ENCODE results near the gene KCNG4. TPM values are rescaled to one million over a fixed set of nuclear protein-coding genes. Genes with fewer than 3 reads are reported as not detected.
"Not testable (repeated sequence)": the region's sequence is repeated elsewhere in the genome, so short reads cannot be mapped to it uniquely, and the experiment has no call there.

Gene KCNG4
- total RNA-seq, 4 donors from 2014 or later, result not detected

GRCh38 chr16:84207251-84207650, 32.6 kb downstream of the KCNG4 start:
- H3K36me3 ChIP-seq, result no peaks in the 10 kb centered on the region
- H3K4me1 ChIP-seq, result no peaks in the 10 kb centered on the region
- TF ChIP-seq CTCF (IDR thresholded peaks at IDR 0.05) (no peak), POLR2A (IDR thresholded peaks at IDR 0.05) (no peak)
- H3K27ac ChIP-seq, result no peak overlapping the region
- no peak overlapping the region for H3K4me3 ChIP-seq
- no peaks in the 10 kb centered on the region for H3K27me3 ChIP-seq
- no peak for DNase-seq
- intact Hi-C loops (cut with DNase I; ENCODE audit: low total_unique reads), result no loop called here
- H3K9me3 ChIP-seq, result no peaks in the 10 kb centered on the region

GRCh38 chr16:84205976-84206691, 33.7 kb downstream of the KCNG4 start:
- Histone ChIP-seq H3K36me3 (no peaks in the 10 kb centered on the region), H3K4me3 (no peak overlapping the region), H3K9me3 (no peaks in the 10 kb centered on the region), H3K4me1 (no peaks in the 10 kb centered on the region), H3K27ac (no peak overlapping the region), H3K27me3 (no peaks in the 10 kb centered on the region)
- intact Hi-C loops (cut with DNase I; ENCODE audit: low total_unique reads), result no loop called here
- no peak for DNase-seq
- no peak for TF ChIP-seq POLR2A (IDR thresholded peaks at IDR 0.05)
- no peak for TF ChIP-seq CTCF (IDR thresholded peaks at IDR 0.05)

GRCh38 chr16:84205123-84205522, 34.7 kb downstream of the KCNG4 start:
- H3K27me3 ChIP-seq; H3K9me3 ChIP-seq; H3K4me3 ChIP-seq; H3K36me3 ChIP-seq; intact Hi-C loops (cut with DNase I; ENCODE audit: low total_unique reads); H3K4me1 ChIP-seq; DNase-seq; H3K27ac ChIP-seq: not testable (repeated sequence)

GRCh38 chr16:84204551-84204950, 35.3 kb downstream of the KCNG4 start:
- DNase-seq; H3K36me3 ChIP-seq; H3K4me3 ChIP-seq; H3K4me1 ChIP-seq; H3K27ac ChIP-seq; intact Hi-C loops (cut with DNase I; ENCODE audit: low total_unique reads); H3K9me3 ChIP-seq; H3K27me3 ChIP-seq: not testable (repeated sequence)

GRCh38 chr16:84199861-84200260, 40.0 kb downstream of the KCNG4 start:
- DNase-seq, result no peak
- intact Hi-C loops (cut with DNase I; ENCODE audit: low total_unique reads), result no loop called here
- Histone ChIP-seq H3K27ac (no peak overlapping the region), H3K4me1 (no peaks in the 10 kb centered on the region), H3K36me3 (no peaks in the 10 kb centered on the region), H3K9me3 (no peaks in the 10 kb centered on the region), H3K27me3 (no peaks in the 10 kb centered on the region), H3K4me3 (no peak overlapping the region)
- TF ChIP-seq CTCF (IDR thresholded peaks at IDR 0.05), result no peak
- TF ChIP-seq POLR2A (IDR thresholded peaks at IDR 0.05), result no peak

- H3K27ac ChIP-seq, result no peak overlapping the region
- H3K4me3 ChIP-seq, result no peak overlapping the region
- H3K4me1 ChIP-seq, result no peaks in the 10 kb centered on the region
- H3K9me3 ChIP-seq, result no peaks in the 10 kb centered on the region
- no peaks in the 10 kb centered on the region for H3K36me3 ChIP-seq
- H3K27me3 ChIP-seq, result no peaks in the 10 kb centered on the region
- TF ChIP-seq POLR2A (IDR thresholded peaks at IDR 0.05) (no peak), CTCF (IDR thresholded peaks at IDR 0.05) (no peak)
- intact Hi-C loops (cut with DNase I; ENCODE audit: low total_unique reads), result no loop called here
- DNase-seq, result no peak
Measured at GRCh38 chr16:84199097-84199496, 40.7 kb downstream of the KCNG4 start.
